ENCODE measurements around the gene CFAP46.

DNA sequence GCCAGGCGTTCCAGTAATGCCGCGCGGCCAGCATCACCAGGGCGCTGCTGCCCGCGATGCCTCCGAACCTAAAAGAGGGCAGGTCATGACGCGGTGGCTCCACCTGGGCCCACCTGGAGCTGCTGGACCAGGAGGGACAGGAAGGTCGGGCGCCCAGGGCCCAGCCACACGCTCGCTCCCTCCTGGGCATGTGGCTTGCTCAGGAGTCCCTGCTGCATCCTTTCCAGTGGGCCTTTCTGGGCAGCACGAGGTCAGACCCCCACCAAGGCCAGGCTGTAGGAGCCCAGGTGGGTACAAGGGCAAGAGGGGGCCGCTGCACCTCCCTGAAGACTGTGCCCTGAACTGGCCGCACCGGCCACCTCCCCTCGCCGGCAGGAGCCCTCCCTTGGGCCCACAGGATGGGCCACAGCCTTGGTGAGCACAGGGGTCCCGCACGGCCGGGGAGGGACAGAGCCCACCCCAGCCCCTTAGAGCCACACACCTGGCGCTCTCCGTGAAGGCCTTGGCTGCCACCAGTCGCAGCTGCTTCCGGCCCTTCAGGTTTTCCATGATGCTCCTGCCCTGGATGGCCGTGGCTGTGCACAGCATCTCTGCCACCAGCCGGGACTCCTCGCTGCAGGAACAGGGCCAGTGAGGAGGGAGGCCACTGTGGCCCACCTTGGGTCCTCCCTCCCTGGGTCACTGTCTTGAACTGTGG lies 43.2 kb downstream of the CFAP46 start:
- TF ChIP-seq POLR2A (IDR thresholded peaks at IDR 0.05), result no peak
- TF ChIP-seq, protein P1, sequence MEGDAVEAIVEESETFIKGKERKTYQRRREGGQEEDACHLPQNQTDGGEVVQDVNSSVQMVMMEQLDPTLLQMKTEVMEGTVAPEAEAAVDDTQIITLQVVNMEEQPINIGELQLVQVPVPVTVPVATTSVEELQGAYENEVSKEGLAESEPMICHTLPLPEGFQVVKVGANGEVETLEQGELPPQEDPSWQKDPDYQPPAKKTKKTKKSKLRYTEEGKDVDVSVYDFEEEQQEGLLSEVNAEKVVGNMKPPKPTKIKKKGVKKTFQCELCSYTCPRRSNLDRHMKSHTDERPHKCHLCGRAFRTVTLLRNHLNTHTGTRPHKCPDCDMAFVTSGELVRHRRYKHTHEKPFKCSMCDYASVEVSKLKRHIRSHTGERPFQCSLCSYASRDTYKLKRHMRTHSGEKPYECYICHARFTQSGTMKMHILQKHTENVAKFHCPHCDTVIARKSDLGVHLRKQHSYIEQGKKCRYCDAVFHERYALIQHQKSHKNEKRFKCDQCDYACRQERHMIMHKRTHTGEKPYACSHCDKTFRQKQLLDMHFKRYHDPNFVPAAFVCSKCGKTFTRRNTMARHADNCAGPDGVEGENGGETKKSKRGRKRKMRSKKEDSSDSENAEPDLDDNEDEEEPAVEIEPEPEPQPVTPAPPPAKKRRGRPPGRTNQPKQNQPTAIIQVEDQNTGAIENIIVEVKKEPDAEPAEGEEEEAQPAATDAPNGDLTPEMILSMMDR (IDR thresholded peaks at IDR 0.05 in 8 of 11, conservative IDR thresholded peaks at IDR 0.05 in 3 of 11), result no peak

Data from spleen (tissue), 7 donors.